C4-2B (cell line): ENCODE measurements around the gene MRC2.

Experiments
- ZFX ChIP-seq: fragments of 450-650 bp; IDR thresholded peaks from 2 replicates; pipeline ENCODE4 v1.6.1; 2017
- TF ChIP-seq, protein P1 (sequence below): fragments of 450-650 bp; conservative IDR thresholded peaks from 2 replicates; pipeline ENCODE4 v1.5.1; 2017; ENCODE audit warnings: mild to moderate bottlenecking

GRCh38 chr17:62672957-62673356, 45.5 kb downstream of the MRC2 start:
- no peak for TF ChIP-seq ZFX
- TF ChIP-seq, protein P1, sequence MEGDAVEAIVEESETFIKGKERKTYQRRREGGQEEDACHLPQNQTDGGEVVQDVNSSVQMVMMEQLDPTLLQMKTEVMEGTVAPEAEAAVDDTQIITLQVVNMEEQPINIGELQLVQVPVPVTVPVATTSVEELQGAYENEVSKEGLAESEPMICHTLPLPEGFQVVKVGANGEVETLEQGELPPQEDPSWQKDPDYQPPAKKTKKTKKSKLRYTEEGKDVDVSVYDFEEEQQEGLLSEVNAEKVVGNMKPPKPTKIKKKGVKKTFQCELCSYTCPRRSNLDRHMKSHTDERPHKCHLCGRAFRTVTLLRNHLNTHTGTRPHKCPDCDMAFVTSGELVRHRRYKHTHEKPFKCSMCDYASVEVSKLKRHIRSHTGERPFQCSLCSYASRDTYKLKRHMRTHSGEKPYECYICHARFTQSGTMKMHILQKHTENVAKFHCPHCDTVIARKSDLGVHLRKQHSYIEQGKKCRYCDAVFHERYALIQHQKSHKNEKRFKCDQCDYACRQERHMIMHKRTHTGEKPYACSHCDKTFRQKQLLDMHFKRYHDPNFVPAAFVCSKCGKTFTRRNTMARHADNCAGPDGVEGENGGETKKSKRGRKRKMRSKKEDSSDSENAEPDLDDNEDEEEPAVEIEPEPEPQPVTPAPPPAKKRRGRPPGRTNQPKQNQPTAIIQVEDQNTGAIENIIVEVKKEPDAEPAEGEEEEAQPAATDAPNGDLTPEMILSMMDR, result no peak
